ENCODE measurements around the gene SIRT6. TPM values are rescaled to one million over a fixed set of nuclear protein-coding genes. Genes with fewer than 3 reads are reported as not detected.
"Not testable (repeated sequence)": the region's sequence is repeated elsewhere in the genome, so short reads cannot be mapped to it uniquely, and the experiment has no call there.

Gene SIRT6
- total RNA-seq, 1 donor from 2014 or later = 34.8 TPM

DNA sequence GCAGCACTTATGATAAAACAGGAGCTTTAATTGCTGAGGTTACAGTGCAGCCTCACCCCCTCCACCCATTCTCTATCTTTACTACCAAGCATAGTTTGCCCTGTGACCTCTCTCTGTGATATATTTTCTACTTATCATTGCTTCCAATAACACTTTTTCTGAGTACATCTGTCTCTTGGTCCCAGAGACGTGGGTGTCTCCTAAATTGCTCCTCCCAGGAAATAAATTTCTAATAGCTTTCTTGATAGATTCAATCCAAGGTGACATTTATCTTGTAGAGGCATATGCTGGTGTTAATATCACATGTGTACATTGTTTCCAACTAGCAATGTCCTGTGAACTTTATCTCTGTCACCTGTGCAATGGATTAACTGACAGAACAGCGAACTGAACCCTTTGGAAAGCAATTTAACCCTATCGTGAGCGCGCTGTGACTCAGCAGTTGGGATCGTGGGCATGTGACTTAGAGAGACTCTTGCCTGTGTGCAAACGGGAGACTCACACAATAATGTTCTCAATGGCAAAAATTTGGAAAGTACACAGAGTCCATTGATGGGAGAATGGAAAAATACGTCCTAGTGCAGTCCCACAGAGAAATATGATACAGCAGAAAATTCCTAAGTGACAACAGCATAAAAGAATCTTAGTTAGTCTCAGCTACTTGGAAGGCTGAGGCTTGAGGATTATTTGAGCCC lies 51.5 kb downstream of the SIRT6 start:
- Mint-ChIP-seq H3K27me3 (ENCODE audit: low read depth) (no peaks in the 10 kb centered on the region), H3K27ac (ENCODE audit: unreplicated experiment) (no peak overlapping the region), H3K4me3 (peak overlapping the region; percentile 9), H3K4me1 (peaks cover 8% of the 10 kb centered on the region), H3K9me3 (no peaks in the 10 kb centered on the region), H3K36me3 (ENCODE audit: low read depth) (no peaks in the 10 kb centered on the region)
- TF ChIP-seq, protein P1, sequence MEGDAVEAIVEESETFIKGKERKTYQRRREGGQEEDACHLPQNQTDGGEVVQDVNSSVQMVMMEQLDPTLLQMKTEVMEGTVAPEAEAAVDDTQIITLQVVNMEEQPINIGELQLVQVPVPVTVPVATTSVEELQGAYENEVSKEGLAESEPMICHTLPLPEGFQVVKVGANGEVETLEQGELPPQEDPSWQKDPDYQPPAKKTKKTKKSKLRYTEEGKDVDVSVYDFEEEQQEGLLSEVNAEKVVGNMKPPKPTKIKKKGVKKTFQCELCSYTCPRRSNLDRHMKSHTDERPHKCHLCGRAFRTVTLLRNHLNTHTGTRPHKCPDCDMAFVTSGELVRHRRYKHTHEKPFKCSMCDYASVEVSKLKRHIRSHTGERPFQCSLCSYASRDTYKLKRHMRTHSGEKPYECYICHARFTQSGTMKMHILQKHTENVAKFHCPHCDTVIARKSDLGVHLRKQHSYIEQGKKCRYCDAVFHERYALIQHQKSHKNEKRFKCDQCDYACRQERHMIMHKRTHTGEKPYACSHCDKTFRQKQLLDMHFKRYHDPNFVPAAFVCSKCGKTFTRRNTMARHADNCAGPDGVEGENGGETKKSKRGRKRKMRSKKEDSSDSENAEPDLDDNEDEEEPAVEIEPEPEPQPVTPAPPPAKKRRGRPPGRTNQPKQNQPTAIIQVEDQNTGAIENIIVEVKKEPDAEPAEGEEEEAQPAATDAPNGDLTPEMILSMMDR (conservative IDR thresholded peaks at IDR 0.05) = no peak
- no peak for DNase-seq (ENCODE audit: low read depth, low spot score)

DNA sequence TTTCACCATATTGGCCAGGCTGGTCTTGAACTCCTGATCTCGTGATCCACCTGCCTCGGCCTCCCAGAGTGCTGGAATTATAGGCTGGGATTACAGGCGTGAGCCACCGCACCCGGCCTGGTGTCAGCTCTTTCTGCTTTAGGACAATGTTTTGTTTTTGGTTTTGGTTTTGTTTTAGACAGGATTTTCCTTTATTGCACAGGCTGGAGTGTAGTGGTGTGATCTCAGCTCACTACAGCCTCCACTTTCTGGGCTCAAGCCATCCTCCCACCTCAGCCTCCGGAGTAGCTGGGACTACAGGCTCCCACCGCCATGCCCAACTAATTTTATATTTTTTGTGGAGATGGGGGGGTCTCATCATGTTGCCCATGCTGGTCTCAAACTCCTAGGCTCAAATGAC lies 53.3 kb downstream of the SIRT6 start:
- not testable (repeated sequence) for DNase-seq (ENCODE audit: low read depth, low spot score); H3K9me3 Mint-ChIP-seq; H3K27ac Mint-ChIP-seq (ENCODE audit: unreplicated experiment); H3K36me3 Mint-ChIP-seq (ENCODE audit: low read depth); H3K27me3 Mint-ChIP-seq (ENCODE audit: low read depth); H3K4me3 Mint-ChIP-seq
- peaks cover 16% of the 10 kb centered on the region for H3K4me1 Mint-ChIP-seq

DNA sequence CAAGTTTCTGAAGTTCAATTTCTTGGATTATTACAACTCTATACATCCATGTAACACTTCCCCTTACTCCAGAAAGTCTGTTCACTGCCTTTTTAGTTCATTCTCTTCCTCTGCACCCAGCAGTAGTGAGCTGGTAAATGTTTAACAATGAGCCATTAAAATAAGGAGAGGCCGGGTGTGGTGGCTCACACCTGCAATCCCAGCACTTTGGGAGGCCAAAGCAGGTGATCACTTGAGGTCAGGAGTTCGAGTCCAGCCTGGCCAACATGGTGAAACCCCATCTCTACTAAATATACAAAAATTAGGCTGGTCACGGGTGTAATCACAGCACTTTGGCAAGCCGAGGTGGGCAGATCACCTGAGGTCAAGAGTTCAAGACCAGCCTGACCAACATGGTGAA lies 55.0 kb downstream of the SIRT6 start:
- peaks cover 25% of the 10 kb centered on the region for H3K4me1 Mint-ChIP-seq
- not testable (repeated sequence) for DNase-seq (ENCODE audit: low read depth, low spot score); H3K27me3 Mint-ChIP-seq (ENCODE audit: low read depth); H3K9me3 Mint-ChIP-seq; H3K27ac Mint-ChIP-seq (ENCODE audit: unreplicated experiment); H3K36me3 Mint-ChIP-seq (ENCODE audit: low read depth)
- peak overlapping the region; percentile 81 for H3K4me3 Mint-ChIP-seq

DNA sequence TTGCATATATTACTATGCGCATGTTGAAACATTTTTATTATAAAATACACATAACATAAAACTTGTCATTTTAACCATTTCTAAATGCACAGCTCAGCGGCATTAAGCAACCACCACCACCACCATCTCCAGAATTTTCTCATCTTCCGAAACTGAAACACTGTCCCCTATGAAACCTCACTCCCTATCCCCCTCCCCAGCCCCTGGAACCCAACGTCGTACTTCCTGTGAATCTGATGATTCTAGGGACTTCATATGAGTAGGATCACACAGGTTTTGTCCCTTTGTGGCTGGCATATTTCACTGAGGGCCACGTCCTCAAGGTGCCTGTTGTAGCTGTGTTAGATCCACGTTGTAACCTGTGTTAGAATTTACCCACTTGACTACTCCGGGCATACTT lies 57.7 kb downstream of the SIRT6 start:
- Mint-ChIP-seq H3K36me3 (ENCODE audit: low read depth) (no peaks in the 10 kb centered on the region), H3K9me3 (no peaks in the 10 kb centered on the region), H3K4me3 (peak overlapping the region; percentile 92), H3K4me1 (peaks cover 17% of the 10 kb centered on the region), H3K27ac (ENCODE audit: unreplicated experiment) (no peak overlapping the region), H3K27me3 (ENCODE audit: low read depth) (no peaks in the 10 kb centered on the region)
- DNase-seq (ENCODE audit: low read depth, low spot score) = no peak
- TF ChIP-seq, protein P1 (conservative IDR thresholded peaks at IDR 0.05) = no peak

Other genes starting within 250 kb of the SIRT6 start
- not detected in 2 replicates for gene NMRK2, start 249.5 kb downstream of the SIRT6 start, total RNA-seq
- gene DAPK3, start 211.5 kb downstream of the SIRT6 start, total RNA-seq = 61.8 and 63.1 TPM in 2 replicates
- gene EEF2, start 197.1 kb downstream of the SIRT6 start, total RNA-seq = 2,663 and 2,725 TPM in 2 replicates
- 49.6 and 58.8 TPM in 2 replicates for gene PIAS4, start 174.8 kb downstream of the SIRT6 start, total RNA-seq
- gene ZBTB7A, start 115.7 kb downstream of the SIRT6 start, total RNA-seq = 15.2 and 15.7 TPM in 2 replicates
- gene MAP2K2, start 58.4 kb downstream of the SIRT6 start, total RNA-seq = 171 and 178 TPM in 2 replicates
- not detected in 2 replicates for gene CREB3L3, start 28.9 kb downstream of the SIRT6 start, total RNA-seq
- 0.19 and 0.27 TPM in 2 replicates for gene ANKRD24, start 126 bp upstream of the SIRT6 start, total RNA-seq
- not detected in 2 replicates for gene EBI3, start 47.0 kb upstream of the SIRT6 start, total RNA-seq
- gene YJU2, start 64.5 kb upstream of the SIRT6 start, total RNA-seq = 22.9 and 24.9 TPM in 2 replicates
- 2.7 and 4.5 TPM in 2 replicates for gene SHD, start 96.7 kb upstream of the SIRT6 start, total RNA-seq
- gene TMIGD2, start 119.8 kb upstream of the SIRT6 start, total RNA-seq = not detected in 2 replicates
- gene FSD1, start 122.0 kb upstream of the SIRT6 start, total RNA-seq = 51.9 and 53.5 TPM in 2 replicates
- 4.1 and 5.0 TPM in 2 replicates for gene STAP2, start 156.3 kb upstream of the SIRT6 start, total RNA-seq
- 45.3 and 45.6 TPM in 2 replicates for gene MPND, start 161.0 kb upstream of the SIRT6 start, total RNA-seq
- gene SH3GL1, start 218.0 kb upstream of the SIRT6 start, total RNA-seq = 85.9 and 95.3 TPM in 2 replicates
- 117 and 120 TPM in 2 replicates for gene CHAF1A, start 220.1 kb upstream of the SIRT6 start, total RNA-seq

All from neural crest cell (in vitro differentiated cells).